ENCODE results near the gene XKRX. TPM values are rescaled to one million over a fixed set of nuclear protein-coding genes. Genes with fewer than 3 reads are reported as not detected.

XKRX gene
- total and polyA plus RNA-seq, 11 donors, result 0.10 to 0.19 TPM; not detected in 9

- H3K4me1 ChIP-seq, result no peaks in the 10 kb centered on the region
- no peaks in the 10 kb centered on the region for H3K9me3 ChIP-seq
- no peak for TF ChIP-seq POLR2A (IDR thresholded peaks at IDR 0.05)
- no peak for TF ChIP-seq CTCF (IDR thresholded peaks at IDR 0.05)
- H3K27ac ChIP-seq, result no peak within 1 kb of the TSS
- intact Hi-C loops (cut with DNase I), result no loop called here
- DNase-seq (no peak), ATAC-seq (no peak)
- 49 to 60% (median 51%) methylated on average over 2 of the region's 2 CpGs for WGBS, 4 donors
- peaks cover 0 to 29% (median 0%) of the 10 kb centered on the region in 9 donors for H3K27me3 ChIP-seq
- H3K4me3 ChIP-seq, result no peak within 1 kb of the TSS
- H3K36me3 ChIP-seq, result no peaks in the 10 kb centered on the region
These were observed 54.4 kb downstream of the XKRX start, which contains the start of gene NOX1 for GRCh38 chrX:100874325-100874724. NOX1 (minus strand) TSS chrX:100874359; CDS start chrX:100874139, 220 bp downstream.

GRCh38 chrX:100871594-100872560, 56.8 kb downstream of the XKRX start:
- Histone ChIP-seq H3K36me3 (no peaks in the 10 kb centered on the region), H3K27ac (no peak overlapping the region), H3K9me3 (no peaks in the 10 kb centered on the region), H3K4me3 (no peak overlapping the region), H3K27me3 (peaks cover 0 to 26% (median 0%) of the 10 kb centered on the region in 9 donors), H3K4me1 (no peaks in the 10 kb centered on the region)
- no peak for ATAC-seq
- WGBS, 4 donors, result 58 to 81% (median 68%) methylated on average over 9 of the region's 9 CpGs
- intact Hi-C loops (cut with DNase I), result no loop called here
- TF ChIP-seq CTCF (IDR thresholded peaks at IDR 0.05) (no peak), POLR2A (IDR thresholded peaks at IDR 0.05) (no peak)
- no peak for DNase-seq

DNA sequence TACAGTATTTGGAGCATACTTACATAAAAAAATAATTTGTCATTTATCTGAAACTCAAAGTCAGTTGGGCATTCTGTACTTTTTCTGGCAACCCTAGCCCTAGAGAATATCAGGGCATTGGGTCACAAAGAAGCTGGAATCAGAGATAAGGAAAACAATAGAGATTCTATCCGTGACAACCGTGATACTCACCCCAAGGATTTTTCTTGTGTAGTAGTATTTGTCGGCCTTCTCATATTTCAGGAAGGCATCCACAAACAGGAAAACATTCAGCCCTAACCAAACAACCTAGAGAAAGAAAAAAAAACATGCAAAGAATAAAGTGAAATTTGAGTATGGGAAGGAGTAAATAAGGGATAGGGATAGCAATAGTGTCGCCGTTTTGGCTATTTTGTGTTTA, 58.2 kb downstream of the XKRX start:
- Histone ChIP-seq H3K27me3 (peaks cover 0 to 25% (median 0%) of the 10 kb centered on the region in 9 donors), H3K4me3 (no peak overlapping the region), H3K4me1 (no peaks in the 10 kb centered on the region), H3K36me3 (no peaks in the 10 kb centered on the region), H3K9me3 (no peaks in the 10 kb centered on the region), H3K27ac (no peak overlapping the region)
- intact Hi-C loops (cut with DNase I), result no loop called here
- ATAC-seq (no peak), DNase-seq (no peak)
- WGBS, 4 donors, result 58 to 71% (median 67%) methylated on average over 5 of the region's 5 CpGs
- TF ChIP-seq POLR2A (IDR thresholded peaks at IDR 0.05) (no peak), CTCF (IDR thresholded peaks at IDR 0.05) (no peak)

- 75 to 81% (median 79%) methylated on average over 2 of the region's 2 CpGs for WGBS, 4 donors
- no peak for DNase-seq
These were observed 60.4 kb downstream of the XKRX start for GRCh38 chrX:100868273-100868672.

More at GRCh38 chrX:100868273-100868672, 60.4 kb downstream of the XKRX start:
- Histone ChIP-seq H3K4me3 (no peak overlapping the region), H3K27me3 (peaks cover 0 to 20% (median 0%) of the 10 kb centered on the region in 9 donors), H3K36me3 (no peaks in the 10 kb centered on the region), H3K27ac (no peak overlapping the region), H3K4me1 (no peaks in the 10 kb centered on the region), H3K9me3 (no peaks in the 10 kb centered on the region)
- no peak for ATAC-seq
- no peak for TF ChIP-seq POLR2A (IDR thresholded peaks at IDR 0.05)
- no peak for TF ChIP-seq CTCF (IDR thresholded peaks at IDR 0.05)
- intact Hi-C loops (cut with DNase I), result no loop called here
